ENCODE measurements around the gene TRPC4AP. TPM values are rescaled to one million over a fixed set of nuclear protein-coding genes. Genes with fewer than 3 reads are reported as not detected.

Gene TRPC4AP
- total and polyA plus RNA-seq, 2 of the 8 experiments (the other 6 are each of a cell fraction or from before 2014, with no cell fraction given), result 73.1 to 74.8 TPM

GRCh38 chr20:34999021-34999451 lies 93.6 kb downstream of the TRPC4AP start (continued):
- TF ChIP-seq NRF1 (IDR thresholded peaks at IDR 0.05; ENCODE audit: low read depth, low read length) (no peak), CHD1 (IDR thresholded peaks at IDR 0.05; ENCODE audit: low read depth, low read length) (no peak), TAF7 (optimal IDR thresholded peaks at IDR 0.05; ENCODE audit: borderline replicate concordance, low read depth, low read length) (no peak), SRF (IDR thresholded peaks at IDR 0.05; ENCODE audit: low read depth, low read length) (no peak), KDM1A (IDR thresholded peaks at IDR 0.05; ENCODE audit: borderline replicate concordance, low read length) (no peak), ZNF274 (IDR thresholded peaks at IDR 0.05; ENCODE audit: borderline replicate concordance, extremely low read depth, low read length) (no peak), RBBP5 (IDR thresholded peaks at IDR 0.05; ENCODE audit: borderline replicate concordance, low read depth, low read length) (no peak)

Data from H1 (cell line).